GM18909 (cell line): ENCODE measurements around the gene GNAL.
"Not testable (repeated sequence)": the region's sequence is repeated elsewhere in the genome, so short reads cannot be mapped to it uniquely, and the experiment has no call there.

Source experiments
- ATAC-seq: cut with Tn5 transposase; IDR thresholded peaks from one replicate; pipeline ENCODE4 v1.9.1; 2021; ENCODE audit warnings: mild to moderate bottlenecking; ENCODE audit not compliant: unreplicated experiment, poor library complexity

GNAL gene

DNA sequence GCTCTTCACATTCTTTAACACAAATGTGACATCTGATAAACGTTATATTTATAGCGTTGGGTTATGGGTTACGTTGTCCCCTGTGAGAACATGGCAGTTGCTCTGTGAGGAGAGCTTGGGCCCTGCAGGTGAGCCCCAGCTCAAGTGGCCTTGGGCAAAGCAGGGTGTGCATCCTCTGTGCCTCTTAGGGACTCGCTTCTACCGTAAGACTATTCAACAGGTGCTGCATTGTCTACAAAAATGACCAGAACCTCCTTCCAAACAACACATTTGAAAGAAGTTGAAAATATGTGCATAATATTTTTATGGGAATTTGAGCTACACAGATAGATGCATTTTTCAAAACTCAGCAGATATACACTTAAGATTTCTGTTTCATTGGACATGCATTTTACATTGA is 145.7 kb downstream of the GNAL start:
- ATAC-seq, result no peak

DNA sequence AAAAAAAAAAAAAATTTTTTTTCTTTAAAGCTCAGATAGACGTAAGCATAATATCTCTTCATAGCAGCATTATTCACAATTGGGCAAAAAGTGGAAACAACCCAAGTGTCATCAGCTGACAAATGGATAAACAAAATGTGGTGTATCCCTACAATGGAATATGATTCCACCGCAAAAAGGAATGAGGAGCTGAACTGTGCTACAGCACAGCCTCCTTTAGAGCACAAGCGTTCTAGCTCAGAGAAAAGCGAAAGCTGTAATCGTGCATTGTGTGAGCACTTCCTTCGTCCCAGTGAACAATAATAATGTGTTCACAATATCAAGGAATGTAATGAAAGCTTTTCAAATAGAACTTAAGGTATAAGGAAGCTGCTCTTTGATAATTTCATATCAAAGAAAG is 150.5 kb downstream of the GNAL start:
- ATAC-seq, result no peak

DNA sequence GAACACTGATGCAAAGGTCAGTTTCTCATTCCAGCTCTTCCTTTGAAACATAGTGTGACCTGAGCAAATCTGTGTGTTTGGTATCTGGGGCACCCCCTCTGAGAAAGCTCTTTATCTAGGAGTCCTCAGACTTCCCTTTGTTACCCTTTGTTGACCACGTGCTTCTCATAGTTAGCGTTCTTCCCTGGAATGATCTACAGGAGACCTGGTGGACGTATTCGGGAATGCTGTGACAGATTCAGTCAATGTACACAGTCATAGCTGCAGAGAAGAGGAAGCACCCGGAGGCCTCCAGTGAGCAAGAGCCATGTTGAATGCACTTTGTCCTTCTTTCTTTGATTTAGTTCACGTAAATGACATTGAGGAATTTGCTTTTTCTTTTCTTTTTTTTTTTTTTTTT is 151.4 kb downstream of the GNAL start:
- no peak for ATAC-seq

DNA sequence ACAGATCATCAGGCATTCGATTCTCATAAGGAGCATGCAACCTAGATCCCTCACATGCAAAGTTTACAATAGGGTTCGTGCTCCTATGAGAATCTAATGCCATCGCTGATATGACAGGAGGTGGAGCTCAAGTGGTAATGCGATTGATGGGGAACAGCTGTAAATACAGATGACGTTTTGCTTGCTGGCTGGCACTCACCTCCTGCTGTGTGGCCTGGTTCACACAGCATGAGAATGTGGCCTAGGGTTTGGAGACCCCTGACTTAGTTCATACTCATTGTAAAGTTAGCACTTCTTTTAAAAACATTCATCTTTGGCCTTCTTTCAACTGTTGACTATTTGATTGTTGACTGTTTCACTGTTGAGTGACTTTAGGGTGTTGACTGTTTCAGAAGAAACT is 153.5 kb downstream of the GNAL start:
- ATAC-seq, result no peak

DNA sequence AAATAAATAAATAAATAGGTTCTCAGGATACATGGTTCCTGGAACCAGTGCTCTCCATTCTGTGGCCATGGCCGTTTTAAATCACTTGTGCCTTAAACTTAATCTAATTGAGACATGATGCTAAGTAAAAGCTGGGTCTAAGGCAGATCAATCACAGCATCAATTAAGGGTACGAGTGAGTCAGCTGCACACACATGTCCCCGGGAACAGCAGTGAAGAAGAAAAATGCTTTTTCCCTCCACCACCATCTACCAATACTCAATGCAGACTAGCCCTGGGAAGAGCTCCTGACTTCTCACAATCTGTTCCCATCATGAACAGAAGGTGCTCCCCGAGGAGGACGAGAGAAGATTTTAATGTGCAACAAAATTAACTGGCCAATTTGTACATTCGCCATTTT is 155.4 kb downstream of the GNAL start:
- no peak for ATAC-seq

DNA sequence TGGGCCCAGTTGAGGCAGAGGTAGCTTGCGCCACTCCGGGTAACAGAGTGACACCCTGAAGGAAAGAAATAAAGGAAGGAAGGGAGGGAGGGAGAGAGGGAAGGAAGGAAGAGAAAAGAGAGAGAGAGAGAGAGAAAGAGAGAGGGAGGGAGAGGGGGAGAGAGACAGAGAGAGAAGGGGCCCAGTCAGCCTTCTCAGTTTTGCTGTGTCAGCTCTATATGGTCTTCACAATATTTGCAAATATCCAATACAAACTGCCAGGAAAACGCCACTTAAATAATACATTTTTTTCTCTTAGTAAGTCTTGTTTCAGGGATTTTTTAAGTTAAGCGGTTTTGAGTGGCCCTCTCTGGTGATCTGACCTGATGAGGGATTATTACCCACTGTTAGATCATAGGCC is 156.6 kb downstream of the GNAL start:
- ATAC-seq, result no peak

DNA sequence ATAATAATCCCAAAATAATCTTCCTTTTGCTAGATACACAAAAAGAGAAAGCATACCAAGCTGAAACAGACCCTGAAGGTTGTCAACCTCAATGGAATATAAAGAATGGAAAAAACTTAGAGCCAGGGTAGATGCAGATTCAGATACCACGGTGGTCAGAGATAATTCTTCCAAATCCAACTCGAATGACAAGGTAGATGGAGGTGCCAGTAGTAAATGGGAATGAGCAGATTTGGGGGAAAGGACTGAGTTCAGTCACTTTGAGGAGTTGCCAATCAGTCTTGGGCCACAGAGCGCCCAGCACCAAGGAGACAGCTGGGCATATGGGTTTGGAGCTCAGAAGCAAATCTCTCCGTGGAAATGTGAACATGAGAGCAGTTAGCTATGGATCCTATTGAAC is 158.7 kb downstream of the GNAL start:
- ATAC-seq, result no peak

DNA sequence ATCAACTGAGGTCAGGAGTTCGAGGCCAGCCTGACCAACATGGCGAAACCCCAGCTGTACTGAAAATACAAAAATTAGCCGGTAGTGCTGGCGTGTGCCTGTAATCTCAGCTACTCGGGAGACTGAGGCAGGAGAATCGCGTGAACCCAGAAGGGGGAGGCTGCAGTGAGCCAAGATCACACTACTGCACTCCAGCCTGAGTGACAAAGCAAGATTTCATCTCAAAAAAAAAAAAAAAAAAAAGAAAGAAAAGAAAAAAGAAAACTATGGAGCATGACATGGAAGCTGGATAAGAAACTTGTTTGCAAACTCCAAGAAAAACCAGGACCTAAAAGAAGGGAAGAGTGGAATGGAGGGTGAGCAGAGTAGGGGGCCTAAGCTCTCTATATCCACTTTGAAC is 160.2 kb downstream of the GNAL start:
- ATAC-seq, result no peak

DNA sequence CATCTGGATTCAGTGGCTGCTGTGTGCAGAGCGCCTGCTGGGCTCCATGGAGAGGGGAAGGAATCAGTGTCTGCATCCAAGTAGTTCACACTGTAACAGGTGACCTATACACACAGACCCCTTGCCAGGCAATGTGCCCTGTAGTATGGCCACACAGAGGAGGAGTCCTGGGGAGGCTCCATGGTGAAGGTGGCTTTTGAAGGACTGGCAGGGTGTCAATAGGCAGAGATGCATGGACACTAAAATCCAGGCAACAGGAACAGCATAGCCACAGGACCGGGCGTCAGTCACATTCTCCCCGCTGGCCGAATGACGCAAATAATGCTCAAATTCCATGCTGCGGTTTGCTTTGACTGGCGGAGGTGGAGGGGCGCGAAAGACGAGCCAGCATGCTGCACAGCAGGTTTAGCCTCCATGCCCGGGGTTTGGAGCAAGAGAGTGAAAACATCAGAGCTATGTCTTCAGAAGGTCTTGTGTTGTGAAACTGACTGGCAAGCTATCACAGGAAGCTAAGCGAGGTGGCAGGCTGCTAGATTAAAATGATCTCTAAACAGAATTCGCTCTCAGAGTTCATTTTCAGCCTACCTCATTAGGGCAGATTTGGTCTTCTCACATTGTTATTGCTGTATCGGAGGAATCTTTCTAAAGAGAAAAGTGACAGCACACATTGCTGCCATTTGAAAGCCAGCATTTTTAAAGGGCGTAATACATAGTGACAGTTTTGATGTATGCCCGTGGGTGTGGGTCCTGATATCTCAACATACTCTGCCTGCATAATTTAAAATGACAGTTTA is 161.0 kb downstream of the GNAL start:
- no peak for ATAC-seq

DNA sequence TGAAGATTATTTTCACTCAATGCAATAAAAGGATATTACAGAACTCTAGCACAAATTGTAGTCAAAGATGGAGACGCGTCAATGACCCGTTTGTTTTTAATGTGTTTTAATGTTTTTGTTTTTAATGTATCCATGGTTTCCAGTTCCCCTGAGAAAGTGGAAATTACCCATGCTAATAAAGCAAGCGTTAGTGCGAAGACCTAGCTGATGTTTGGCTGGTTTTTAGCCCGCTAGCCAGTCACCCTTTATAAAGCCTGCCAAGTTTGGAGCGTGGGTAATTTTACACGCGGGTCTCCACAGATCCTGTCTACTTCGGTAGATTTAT is 161.7 kb downstream of the GNAL start:
- peak; percentile 33 for ATAC-seq

DNA sequence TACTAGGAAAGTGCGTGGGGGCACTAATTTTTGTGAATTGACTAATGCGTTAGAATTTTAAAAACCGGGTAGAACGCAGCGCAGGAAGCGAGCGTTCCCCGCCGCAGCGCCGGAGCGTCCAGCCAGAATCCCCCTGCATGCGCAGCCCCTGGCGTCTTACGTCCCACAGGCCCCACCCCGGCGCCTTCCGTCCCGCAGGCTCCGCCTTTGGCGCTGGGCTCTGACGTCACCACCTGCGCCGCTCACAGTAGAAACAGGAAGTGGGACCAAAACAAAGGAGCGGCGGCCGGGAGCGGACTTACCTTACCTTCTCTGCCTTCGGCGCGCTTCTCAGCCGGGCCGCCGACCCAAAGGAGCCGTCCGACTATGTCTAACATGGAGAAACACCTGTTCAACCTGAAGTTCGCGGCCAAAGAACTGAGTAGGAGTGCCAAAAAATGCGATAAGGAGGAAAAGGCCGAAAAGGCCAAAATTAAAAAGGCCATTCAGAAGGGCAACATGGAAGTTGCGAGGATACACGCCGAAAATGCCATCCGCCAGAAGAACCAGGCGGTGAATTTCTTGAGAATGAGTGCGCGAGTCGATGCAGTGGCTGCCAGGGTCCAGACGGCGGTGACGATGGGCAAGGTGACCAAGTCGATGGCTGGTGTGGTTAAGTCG is 162.2 kb downstream of the GNAL start, which contains the start of gene CHMP1B:
TSS of gene CHMP1B (plus strand) at position 268 of the 660 bp plus-strand sequence. CDS start at position 367, 99 bp downstream.
- ATAC-seq, result peak; percentile 95

DNA sequence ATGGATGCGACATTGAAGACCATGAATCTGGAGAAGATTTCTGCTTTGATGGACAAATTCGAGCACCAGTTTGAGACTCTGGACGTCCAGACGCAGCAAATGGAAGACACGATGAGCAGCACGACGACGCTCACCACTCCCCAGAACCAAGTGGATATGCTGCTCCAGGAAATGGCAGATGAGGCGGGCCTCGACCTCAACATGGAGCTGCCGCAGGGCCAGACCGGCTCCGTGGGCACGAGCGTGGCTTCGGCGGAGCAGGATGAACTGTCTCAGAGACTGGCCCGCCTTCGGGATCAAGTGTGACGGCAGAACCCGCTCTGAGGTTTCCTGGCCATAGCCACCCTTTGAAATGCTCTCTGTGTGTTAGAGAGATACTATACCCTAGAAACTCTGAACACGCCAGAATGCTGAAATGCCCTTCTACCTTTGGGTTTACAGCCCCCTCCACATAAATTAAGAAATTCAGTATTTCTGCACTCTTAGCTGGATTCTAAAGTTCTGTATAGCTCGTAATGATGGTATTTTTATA is 162.8 kb downstream of the GNAL start:
- peak; percentile 20 for ATAC-seq

DNA sequence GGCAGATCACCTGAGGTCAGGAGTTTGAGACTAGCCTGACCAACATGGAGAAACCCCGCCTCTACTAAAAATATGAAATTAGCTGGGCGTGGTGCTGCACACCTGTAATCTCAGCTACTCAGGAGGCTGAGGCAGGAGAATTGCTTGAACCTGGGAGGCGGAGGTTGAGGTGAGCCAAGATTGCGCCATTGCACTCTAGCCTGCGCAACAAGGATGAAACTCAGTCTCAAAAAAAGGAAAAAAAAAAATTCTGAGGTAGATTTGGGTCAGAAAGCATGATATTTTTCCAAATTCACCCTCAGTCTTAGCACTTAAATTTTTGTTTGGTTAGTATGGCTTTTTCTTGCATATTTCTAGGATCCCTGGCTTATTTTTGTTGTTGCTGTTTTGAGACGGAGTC is 165.5 kb downstream of the GNAL start:
- ATAC-seq, result not testable (repeated sequence)

DNA sequence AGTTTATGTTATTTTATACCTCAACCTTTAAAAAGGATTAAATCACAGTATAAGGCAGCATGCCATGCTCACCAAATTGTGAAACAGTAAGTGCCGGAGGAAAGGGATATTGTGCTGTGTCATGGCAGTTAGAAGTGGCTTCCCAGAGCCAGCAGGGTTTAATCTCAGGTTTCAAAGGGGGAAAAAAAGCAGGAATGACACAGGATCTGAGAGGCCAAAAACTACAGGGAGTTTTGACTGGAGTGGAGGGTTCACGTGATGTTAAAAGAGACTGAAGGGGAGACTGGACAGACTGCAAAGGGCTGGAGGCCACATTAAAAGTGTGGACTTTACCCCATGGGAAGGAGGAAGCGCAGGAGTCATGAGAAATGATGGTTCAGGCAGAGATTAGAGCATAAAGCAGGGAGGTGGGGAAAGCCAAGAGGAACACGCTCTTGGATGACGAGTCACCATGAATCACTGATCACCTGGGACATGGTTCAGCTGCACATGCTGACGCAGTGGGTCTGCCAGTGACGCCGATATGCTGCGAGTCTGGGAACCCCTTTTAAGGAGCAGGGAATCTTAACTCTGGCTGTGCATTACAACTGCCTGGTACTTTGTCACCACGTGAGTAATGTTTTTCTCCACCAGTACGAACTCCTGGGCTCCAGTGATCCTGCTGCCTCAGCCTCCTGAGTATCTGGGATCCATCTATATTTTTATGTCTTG is 168.3 kb downstream of the GNAL start:
- no peak for ATAC-seq

DNA sequence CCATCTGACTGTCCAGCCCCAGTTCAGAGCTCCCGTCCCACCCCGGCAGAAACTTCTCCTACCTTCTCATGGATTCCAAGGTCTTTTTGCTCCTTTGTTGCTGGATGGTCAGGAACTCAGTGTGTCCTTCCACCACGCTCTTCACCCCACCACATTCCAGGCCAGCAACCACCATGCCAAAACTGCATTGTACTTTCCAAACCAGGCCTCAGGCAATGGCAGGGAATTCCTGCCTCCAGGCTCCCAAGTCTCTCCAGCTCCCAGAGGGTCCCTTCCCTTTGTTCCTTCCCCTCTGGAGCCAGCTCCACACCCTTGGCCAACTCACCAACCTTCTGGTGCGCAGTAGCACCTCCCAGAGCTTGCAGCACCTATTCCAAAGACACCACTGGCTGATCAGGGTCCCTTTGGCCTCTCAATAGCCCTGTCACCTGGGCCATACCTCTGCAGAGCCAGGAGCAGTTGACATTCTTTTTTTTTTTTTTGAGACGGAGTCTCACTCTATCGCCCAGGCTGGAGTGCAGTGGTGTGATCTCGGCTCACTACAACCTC is 170.3 kb downstream of the GNAL start:
- no peak for ATAC-seq

DNA sequence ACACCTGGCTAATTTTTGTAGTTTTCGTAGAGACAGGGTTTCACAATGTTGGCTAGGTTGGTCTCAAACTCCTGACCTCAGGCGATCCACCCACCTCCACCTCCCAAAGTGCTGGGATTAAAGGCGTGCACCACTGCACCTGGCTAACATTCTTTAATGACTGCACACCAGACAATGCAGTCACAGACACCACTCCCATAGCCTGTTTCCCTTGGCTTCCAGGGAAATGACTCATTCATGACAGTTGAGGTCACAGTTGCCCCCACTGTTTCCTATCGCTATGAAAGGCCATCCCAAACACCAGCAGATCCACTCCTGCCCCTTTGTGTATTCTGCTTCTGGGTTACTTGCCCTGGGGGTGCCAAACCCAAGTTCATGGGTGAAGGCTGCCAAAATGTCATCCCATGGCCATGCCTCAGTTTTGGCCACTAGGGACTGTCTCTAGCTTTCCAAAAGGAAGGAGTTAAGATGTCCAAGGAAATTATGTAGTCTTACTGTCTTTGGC is 170.9 kb downstream of the GNAL start:
- ATAC-seq, result no peak

DNA sequence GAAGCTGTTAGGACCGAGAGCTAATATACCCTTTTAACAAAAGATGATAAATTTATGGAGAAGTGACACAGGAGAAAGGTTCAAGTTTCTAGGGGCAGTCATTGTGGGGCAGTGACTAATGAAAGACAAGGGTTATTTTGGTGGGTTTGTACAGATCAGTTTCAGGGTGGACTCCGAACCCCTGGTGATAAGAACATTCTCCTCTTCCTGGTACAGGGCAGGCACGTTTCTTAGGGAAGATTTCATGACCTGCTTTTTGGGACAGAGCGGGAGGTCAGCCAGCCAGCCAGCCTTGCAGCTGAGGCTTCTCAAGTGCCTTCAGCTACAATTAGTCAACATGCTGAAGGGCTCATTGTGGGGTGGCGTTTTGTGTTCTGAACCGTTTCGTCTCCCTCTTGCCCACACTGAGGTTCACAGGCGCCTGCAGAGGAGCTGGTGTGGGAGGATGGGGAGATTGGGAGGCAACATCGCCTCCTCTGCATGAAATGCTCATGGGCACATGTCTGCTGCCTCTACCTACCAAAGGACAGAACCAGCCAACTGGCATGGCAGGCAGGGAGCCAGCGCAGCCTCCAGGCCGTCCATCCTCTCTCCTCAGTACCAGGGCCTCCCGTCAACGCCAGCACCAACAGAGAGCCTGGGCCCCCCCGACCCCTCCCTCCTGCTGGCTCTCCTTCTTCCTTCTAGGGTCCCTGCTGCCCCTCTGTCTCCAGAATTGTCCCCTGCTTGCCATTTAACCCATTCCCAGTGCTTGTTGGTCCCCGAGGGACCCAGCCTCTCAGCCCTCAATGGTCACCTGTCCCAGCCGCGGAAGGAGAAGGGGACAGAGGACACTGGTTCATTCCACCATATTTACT is 171.8 kb downstream of the GNAL start:
- no peak for ATAC-seq

DNA sequence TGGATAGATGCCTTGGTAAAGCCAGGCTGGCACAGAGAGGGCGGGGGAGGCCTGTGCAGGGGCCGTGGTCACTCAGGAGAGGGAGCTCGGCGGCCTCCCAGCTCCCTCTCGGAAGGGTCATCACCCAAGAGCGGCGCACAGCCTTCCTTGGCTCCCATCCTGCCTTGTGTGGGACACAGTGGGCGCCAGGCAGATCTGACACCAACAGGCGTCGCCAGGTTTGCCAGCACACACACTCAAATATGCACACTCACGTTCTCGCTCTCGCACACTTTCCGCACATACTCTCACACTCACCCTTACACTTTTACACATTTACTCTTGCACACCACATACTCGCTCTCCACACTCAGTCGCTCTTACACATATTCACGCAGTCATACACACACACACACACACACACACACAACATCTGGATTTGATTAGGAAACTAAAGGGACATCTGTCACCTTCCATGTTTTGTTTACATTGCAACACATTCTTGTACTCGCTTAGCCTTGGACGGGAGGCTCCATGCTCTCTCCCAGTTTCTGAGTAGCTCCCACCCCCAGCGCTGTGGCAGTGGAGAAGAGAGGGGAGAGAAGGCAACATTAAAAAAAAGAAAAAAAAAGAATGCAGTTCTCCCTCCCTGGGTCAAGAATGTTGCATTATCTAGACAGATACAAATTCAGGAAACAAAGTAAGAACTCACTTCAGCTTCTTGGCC is 172.7 kb downstream of the GNAL start:
- ATAC-seq, result no peak

DNA sequence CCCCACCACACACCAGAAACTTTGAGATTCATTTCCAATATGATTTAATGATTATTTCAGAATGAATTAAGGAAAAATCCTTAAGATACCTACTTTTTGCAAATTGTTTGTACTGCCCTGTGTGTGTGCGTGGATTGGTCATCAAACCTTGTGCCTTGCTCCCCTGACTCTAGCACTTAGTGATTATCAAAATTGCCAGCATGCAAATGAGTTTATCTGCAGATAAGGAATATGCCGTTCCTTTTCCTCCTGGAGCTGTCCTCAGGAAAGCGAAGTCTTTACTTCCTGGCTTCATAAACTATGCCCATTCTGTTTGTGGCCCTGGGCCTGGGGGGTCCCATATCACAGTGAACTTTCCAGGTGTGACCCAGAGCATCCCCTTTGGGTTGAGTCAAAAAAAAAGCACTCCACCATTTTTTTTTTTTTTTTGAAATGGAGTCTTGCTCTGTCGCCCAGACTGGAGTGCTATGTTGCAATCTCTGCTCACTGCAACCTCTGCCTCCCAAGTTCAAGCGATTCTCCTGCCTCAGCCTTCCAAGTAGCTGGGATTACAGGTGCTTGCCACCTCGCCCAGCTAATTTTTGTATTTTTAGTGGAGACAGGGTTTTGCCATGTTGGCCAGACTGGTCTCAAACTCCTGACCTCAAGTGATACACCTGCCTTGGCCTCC is 173.5 kb downstream of the GNAL start:
- ATAC-seq, result no peak
